Hematopoietic multipotent progenitor cell (in vitro differentiated cells): ENCODE measurements around the gene METTL27. TPM values are rescaled to one million over a fixed set of nuclear protein-coding genes. Genes with fewer than 3 reads are reported as not detected.
"Not testable (repeated sequence)": the region's sequence is repeated elsewhere in the genome, so short reads cannot be mapped to it uniquely, and the experiment has no call there.

ENCODE experiments used
- DNase-seq, 3 donors: peaks; one replicate each; pipeline ENCODE4 v3.0.0-alpha.2; 2011 to 2015; ENCODE audit warnings: low read depth in 2 of 3, low spot score in 2 of 3
- total RNA-seq: library from RNA; depleted of rRNA; stranded (reverse); fragments of >200 nt; gene quantifications from one replicate; pipeline ENCODE4 v1.2.3, GENCODE V29; 2012

Gene METTL27
- total RNA-seq, 1 donor, result 0.27 TPM

DNA sequence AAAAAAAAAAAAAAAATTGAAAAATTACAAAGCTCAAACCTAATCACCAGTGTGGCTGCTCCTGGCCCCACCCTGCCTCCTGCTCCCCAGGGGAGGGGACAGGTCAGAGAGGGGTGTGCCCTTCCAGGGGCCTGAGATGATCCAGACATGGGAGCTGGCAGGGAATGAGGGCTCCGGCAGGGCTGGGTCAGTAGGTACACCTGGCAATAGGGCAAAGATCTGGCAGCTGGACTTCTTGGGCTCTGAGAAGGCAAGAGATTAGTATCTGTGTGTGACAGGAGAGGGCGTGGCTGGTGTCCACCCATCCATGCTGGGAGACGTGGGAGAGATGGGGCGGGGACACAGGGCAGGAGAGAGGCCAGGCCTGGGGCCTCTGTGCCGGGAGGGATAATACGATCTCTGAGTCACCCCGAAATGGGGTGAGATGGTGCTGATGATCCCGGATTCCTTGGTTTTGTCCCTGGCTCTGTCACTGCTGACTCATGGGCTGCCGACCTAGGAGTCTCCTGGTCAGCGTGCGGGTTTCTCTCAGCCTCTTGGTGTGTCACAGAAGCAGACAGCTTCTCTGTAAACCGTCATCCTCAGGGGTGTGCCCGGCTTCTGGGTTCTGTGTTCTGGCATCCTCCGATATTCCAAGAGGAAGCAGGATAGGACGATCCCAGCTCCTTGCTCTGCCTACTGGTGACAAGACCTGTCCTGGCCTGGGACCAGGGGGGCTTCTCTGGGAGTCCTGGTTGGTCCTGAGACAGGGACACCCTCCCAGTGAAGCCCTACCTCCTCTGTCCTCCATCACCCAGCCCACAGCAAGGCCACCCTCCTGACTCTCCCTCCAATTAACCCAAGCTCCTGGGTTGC is 19.8 kb downstream of the METTL27 start:
- no peak for DNase-seq

DNA sequence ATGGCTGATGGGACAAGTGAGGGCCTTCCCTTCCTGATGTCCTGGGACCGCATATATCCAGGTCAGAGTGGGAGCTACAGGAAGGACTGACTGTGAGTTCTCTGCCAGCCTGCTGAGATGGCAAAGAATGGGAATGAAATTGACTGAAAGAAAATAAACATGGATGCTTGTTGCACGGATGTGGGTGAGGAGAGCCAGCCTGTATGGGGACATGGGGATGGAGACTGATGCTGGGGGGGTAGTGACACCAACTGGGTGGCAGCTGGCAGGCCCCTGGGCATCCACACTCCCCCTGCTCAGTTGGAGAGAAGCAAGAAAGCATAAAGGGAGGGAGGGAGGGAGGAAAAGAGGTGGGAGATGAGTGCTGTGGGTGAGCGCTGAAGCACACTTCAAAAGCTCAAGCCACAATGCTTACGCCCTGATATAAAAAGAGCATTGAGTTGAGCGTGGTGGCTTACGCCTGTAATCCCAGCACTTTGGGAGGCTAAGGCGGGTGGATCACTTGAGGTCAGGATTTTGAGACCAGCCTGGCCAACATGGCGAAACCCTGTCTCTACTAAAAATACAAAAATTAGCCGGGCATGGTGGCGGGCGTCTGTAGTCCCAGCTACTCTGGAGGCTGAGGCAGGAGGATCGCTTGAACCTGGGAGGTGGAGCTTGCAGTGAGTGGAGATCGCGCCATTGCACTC is 20.6 kb downstream of the METTL27 start:
- not testable (repeated sequence) for DNase-seq

DNA sequence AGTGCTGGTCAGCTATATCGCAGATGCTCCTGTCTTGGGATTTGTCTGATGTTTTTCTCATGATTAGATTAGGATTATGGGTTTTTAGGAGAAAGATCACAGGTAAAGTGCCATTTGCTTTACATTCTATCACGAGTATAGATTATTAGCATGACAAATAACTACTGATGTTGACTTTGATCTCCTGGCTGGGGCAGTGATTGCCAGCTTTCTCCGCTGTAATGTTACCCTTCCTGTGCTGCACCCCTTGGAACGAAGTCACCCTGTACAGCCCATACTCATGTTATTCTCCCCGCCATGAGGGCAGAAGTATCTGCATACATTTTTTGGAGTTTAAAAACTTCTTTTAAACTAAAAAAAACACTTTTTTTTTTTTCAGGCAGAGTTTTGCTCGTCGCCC is 22.3 kb downstream of the METTL27 start:
- DNase-seq, result no peak

DNA sequence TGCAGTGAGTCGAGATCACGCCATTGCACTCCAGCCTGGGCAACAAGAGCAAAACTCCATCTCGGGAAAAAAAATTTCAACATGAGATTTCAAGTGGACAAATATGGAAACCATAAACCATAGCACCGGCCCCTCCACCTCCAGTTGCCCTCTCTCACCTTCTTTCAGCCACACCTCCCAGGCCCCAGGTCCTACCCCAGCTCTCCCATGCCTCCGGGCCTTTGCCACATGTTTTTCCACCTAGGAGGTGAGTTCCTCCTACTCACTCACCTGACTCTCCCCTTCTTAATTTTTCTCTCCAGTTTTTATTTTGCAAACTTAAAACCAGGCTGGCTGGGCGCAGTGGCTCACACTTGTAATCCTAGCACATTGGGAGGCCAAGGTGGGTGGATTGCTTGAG is 25.2 kb downstream of the METTL27 start:
- no peak for DNase-seq

DNA sequence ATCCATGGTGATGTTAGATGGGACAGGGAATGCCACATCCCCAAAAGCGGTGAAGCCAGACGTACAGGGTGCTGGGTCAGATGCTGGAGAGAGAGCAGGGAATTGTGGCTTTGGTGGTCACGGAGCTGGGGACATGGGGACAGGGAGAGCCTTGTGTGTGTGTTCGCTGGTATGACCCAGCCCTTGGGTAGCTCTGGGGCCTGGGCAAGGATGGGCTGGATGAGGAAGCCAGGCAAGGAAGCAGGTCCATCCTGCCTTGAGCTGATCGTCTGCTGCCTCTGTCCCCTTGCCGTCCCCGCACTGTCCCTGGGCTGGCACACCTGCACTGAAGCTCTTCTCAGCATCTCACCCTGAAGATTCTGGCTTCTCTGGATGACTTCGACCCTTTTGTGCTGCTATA is 26.9 kb downstream of the METTL27 start:
- no peak for DNase-seq

DNA sequence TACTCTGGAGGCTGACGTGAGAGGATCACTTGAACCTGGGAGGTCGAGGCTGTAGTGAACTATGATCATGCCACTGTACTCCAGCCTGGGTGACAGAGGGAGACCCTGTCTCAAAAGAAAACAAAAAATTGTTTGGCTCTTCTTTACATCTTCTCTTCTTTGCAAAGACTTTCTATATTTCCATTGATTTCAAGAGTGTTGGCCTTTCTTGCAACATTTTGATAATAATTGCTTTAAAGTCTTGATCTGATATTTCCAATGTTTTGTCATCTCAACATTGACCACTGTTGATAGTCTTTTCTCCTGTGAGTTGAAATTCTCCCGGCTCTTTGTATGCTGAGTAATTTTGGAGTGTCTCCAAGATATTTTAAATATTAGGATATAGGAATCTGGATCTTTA is 29.3 kb downstream of the METTL27 start:
- no peak for DNase-seq

DNA sequence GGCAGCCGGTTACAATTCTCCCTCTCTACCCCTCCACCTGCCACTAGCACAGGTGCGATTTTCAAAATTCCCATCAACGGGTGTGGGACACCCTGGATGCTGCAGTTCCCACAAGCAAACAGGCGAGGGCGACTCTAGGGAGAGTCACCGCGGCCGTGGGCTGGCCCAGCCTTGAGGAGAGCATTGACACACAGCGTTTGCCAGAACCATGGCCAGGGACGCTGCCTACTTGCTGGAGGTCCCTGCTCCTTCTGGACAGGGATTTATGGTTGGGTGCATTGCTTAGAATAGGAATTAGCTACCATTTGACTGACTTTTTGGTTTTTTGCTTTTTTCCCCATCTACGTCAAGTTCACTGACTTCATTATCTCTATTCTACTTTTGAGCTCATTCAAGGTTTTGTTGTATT is 30.6 kb downstream of the METTL27 start:
- DNase-seq, result peak in 1 of 3 donors; percentile 42

DNA sequence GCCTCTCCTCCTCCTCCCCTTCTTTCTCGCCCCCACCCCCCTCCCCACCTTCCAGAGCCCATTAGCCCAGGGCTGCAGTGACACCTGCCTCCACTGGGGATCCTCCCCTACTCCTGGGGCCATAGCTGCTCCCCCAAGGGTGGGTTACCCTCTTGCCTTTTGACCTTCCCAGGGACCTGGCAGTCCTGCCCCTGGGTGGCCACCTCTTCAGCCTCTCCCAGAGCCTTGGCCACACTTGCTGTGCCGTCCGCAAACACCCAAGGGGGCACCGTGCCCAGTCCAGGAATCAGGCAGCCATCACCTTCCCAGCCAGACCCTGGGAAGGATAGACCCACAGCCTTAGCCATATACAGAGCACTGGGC is 31.3 kb downstream of the METTL27 start:
- DNase-seq, result no peak

DNA sequence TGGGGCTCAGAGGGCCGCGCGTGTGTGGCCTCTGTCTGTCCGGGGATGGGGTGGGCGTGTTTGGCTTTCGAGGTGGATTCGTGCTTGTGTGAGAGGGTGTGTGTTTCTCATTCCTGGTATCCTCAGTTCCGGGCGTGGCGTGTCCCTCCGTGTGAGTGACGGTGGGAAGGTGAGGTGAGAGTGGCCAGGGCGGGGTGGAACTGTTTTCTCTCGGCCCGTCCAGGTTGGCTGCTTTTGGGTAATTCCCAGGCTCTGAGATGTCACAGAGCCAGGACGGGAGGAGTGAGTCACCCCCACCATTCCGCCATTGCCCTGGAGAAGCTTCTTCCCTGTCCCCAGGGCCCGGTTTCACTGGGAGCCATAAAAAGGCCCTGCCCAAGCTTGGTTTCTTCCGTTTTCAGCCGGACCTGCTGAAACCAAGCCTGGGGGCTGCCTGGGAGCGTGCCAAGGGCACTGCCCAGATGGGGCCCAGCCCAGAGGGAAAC is 32.8 kb downstream of the METTL27 start:
- DNase-seq, result no peak

DNA sequence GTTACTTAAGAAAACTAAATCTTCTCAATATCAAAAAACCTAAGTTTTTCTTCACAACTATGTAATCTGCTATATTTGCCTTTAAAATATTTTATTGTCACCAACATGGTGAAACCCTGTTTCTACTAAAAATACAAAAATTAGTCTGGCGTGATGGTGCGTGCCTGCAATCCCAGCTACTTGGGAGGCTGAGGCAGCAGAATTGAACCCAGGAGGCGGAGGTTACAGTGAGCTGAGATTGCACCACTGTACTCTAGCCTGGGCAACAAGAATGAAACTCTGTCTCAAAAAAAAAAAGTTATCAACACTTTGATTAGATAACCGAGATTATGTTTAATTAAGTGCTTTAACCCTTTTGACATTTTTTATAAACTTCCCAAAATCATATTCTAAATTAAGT is 39.9 kb downstream of the METTL27 start:
- no peak for DNase-seq

DNA sequence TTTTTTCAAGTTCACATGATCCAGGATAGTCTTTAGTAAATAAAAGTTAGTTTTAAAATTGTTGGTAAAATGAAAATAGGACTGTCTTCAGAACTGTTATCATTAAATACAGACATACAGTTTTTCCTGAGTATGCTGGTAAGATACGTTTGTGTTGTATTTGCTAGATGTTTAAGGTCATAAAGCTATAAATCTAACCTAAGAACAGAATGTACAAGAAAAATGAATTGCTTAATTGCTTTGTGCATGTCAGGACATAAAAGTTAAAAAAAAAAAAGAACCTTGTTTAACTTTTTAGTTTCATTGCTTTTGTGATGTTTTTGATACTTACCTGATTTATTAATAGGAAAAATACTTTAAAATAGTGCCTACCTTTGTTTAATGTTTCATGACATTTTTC is 40.7 kb downstream of the METTL27 start:
- DNase-seq, result no peak

DNA sequence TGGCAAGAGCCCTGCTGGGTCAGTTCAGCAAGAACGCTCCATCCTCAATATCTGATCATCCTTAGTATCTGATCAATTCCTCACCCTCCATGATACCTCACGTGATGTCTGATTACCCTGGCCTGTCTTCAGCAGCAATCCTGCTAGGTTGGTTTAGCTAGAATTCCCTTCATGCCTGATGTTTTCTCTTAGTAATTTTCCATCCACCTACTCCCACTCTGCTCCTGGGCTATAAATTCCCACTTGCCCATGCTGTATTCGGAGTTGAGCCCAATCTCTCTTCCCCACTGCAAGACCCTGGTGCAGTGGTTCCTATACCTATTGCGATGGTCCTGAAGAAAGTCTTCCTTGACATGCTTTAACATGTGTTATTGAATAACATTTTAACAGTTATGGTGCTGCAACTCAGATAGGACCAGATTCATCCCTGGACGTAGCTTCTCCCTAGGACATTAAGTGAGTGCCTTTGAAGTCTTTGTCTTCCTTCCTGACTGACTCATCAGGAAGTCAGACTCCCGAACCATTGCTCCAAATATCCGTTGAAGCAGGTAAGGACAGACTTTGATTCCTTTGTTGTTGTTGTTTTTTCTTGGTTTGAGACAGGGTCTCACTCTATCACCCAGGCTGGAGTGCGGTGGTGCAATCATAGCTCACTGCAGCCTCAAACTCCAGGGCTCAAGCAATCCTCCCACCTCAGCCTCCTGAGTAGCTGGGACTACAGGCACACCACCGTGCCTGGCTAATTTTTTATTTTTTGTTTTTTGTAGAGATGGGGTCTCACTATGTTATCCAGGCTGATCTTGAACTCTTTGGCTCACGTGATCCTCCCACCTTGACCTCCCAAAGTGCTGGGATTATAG is 42.8 kb downstream of the METTL27 start:
- DNase-seq, result no peak

DNA sequence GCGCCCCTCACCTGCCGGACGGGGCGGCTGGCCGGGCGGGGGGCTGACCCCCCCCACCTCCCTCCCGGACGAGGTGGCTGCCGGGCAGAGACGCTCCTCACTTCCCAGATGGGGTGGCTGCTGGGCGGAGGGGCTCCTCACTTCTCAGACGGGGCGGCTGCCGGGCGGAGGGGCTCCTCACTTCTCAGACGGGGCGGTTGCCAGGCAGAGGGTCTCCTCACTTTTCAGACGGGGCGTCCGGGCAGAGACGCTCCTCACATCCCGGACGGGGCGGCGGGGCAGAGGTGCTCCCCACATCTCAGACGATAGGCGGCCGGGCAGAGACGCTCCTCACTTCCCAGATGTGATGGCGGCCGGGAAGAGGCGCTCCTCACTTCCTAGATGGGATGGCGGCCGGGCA is 45.1 kb downstream of the METTL27 start:
- DNase-seq, result not testable (repeated sequence)

DNA sequence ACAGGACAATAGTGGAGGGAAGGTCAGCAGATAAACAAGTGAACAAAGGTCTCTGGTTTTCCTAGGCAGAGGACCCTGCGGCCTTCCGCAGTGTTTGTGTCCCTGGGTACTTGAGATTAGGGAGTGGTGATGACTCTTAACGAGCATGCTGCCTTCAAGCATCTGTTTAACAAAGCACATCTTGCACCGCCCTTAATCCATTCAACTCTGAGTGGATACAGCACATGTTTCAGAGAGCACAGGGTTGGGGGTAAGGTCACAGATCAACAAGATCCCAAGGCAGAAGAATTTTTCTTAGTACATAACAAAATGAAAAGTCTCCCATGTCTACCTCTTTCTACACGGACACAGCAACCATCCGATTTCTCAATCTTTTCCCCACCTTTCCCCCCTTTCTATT is 45.7 kb downstream of the METTL27 start:
- not testable (repeated sequence) for DNase-seq

DNA sequence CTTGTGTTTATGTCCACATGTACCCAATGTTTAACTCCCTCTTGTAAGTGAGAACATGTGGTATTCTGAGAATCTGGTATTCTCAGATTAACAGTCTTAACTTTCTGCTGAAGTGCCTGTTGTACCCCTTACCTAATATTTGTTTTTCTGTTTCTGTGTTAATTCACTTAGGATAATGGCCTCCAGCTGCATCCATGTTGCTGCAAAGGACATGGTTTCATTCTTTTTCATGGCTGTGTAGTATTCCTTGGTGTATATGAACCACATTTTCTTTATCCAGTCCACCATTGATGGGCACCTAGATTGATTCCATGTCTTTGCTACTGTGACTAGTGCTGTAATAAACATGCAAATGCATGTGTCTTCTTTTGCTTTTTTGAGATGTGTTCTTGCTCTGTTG is 47.1 kb downstream of the METTL27 start:
- not testable (repeated sequence) for DNase-seq

DNA sequence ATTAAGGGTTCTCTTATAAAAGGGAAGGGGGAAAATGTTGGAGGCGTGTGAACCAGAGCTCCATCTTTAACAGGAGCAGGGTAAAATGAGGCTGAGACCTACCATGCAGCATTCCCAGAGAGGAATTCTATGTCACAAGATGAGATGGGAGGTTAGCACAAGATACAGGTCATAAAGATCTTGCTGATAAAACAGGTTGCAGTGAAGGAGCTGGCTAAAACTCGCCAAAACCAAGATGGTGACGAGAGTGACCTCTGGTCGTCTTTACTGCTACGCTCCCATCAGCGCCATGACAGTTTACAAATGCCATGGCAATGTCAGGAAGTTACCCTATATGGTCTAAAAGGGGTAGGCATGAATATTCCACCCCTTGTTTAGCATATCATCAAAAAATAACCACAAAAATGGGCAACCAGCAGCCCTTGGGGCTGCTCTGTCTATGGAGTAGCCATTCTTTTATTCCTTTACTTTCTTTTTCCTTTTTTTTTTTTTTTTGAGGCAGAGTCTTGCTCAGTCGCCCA is 51.1 kb downstream of the METTL27 start:
- DNase-seq, result not testable (repeated sequence)

DNA sequence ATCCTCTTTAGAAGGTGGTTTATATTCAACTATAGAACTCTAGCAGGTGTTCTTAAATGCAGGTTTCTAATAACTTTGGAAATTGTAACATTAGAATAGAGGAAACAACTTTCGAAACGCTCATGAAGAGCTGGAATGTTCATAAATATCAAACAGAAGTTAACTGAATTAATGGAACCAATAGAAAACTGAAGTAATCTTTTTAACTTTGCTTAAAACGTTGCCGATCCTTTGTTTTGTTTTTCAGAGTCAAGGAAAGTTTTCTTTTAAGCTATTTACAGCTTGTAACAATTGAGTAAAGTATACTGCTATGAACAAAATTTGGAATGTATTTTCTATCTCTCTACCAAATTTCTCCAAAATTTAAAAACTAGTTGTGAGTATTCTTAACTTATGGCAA is 53.3 kb downstream of the METTL27 start:
- DNase-seq, result no peak

DNA sequence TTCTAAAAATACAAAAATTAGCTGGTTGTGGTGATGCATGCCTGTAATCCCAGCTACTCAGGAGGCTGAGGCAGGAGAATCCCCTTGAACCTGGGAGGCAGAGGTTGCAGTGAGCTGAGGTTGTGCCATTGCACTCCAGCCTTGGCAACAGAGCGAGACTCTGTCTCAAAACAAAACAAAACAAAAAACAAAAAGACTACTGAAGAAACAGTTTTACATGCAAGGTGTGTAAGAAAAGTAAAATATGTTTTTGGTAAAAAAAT is 54.6 kb downstream of the METTL27 start:
- not testable (repeated sequence) for DNase-seq

DNA sequence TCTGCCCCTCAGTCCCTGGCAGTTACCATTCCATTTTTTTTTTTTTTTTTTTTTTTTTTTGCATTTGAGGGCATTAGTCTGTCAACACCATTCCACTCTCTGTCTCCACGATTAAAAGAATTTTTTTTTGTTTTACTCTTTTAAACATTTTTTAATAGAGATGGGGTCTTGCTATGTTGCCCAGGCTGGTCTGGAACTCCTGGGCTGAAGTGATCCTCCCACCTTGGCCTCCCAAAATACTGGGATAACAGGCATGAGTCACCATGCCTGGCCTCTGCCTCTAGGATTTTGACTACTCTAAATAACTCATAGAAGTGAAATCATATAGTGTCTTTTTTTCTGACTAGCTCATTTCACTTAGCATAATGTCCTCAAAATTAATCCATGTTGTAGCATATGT is 55.7 kb downstream of the METTL27 start:
- DNase-seq, result no peak
